Adrenal gland (tissue), 12 donors: ENCODE data around the gene SLC5A1. TPM values are rescaled to one million over a fixed set of nuclear protein-coding genes. Genes with fewer than 3 reads are reported as not detected.

Experiments
- DNase-seq, 7 donors: peaks; one replicate each; pipeline ENCODE4 v3.0.0-alpha.2; 2019 to 2020
- H3K27ac ChIP-seq, 5 donors: fragments of 200-600 bp; sonication (generic) in 4 of 5; 1 replicate in 3 of 5; 2 replicates in 2 of 5; pipeline versions ENCODE4 v1.5.1 to v1.8.0; 2016 to 2020; ENCODE audit warnings: mild to moderate bottlenecking in 1 of 5
- H3K27me3 ChIP-seq: fragments of 200-600 bp; 2 replicates; pipeline ENCODE4 v1.8.0; 2021
- H3K36me3 ChIP-seq, 2 donors: fragments of 200-600 bp; replicated peaks in 1 of 2; 1 replicate in 1 of 2; 2 replicates in 1 of 2; pipeline versions ENCODE4 v1.5.1 to v1.8.0; 2018 to 2022
- H3K4me1 ChIP-seq, 2 donors: fragments of 200-600 bp; replicated peaks in 1 of 2; 1 replicate in 1 of 2; 2 replicates in 1 of 2; pipeline versions ENCODE4 v1.5.1 to v1.8.0; 2018 to 2021
- H3K4me3 ChIP-seq, 4 donors: fragments of 200-600 bp; sonication (generic) in 3 of 4; one replicate each; pipeline ENCODE4 v1.5.1; 2016 to 2018
- H3K9me3 ChIP-seq, 3 donors: fragments of 200-600 bp; sonication (generic) in 1 of 3; replicated peaks in 1 of 3; 1 replicate in 2 of 3; 2 replicates in 1 of 3; pipeline versions ENCODE4 v1.5.1 to v1.8.0; 2016 to 2021
- POLR2A ChIP-seq, 2 donors: fragments of 450-650 bp; IDR thresholded peaks; one replicate each; pipeline ENCODE4 v1.6.1; 2017; ENCODE audit warnings: antibody characterized with exemption in 2 of 2, mild to moderate bottlenecking in 2 of 2, moderate library complexity in 1 of 2
- WGBS, 4 donors: extraction: QIAGEN DNeasy Blood & Tissue Kit in 2 of 4; methylation state at CpG; one replicate each; pipeline versions ENCODE4 v1.1.5 to v1.1.7; 2013 to 2017; 5-methylcytosine and 5-hydroxymethylcytosine counted together
- intact Hi-C, 2 donors: fragments of 100-400 bp; cut with DNase I; formaldehyde crosslinking; loops; one replicate each; pipeline versions ENCODE4 v1.14.1 to v1.15.0; 2022 to 2023
- polyA plus RNA-seq, 3 donors: library from polyadenylated mRNA; stranded (reverse); fragments of 200-250 nt in 2 of 3; fragments of 350-450 nt in 1 of 3; fragmentation: Illumina TruSeq in 1 of 3; extraction: RNeasy Lipid Tissue Mini Kit (QIAGEN cat#74804) in 1 of 3; gene quantifications; one replicate each; pipeline ENCODE4 v1.2.3, GENCODE V29; 2013 to 2014
- total RNA-seq, 9 donors: library from RNA; depleted of rRNA in 4 of 9; stranded (reverse); fragments of >200 nt in 4 of 9; fragments of 120-200 nt in 1 of 9; fragmentation: NEBNext Ultra II Directional in 1 of 9; extraction: Animal tissue kit (Norgen Biotek cat#: 25700) in 1 of 9; gene quantifications; one replicate each; pipeline versions ENCODE4 v1.1.0 to v1.2.4, GENCODE V29; 2013 to 2023
- TF ChIP-seq, protein P1 (sequence below), 6 experiments: fragments of 450-650 bp in 4 of 6; fragments of 200-600 bp in 2 of 6; sonication (generic) in 1 of 6; IDR thresholded peaks; 1 replicate in 5 of 6; 2 replicates in 1 of 6; pipeline versions ENCODE4 v1.5.1 to v1.8.0; 2016 to 2021; ENCODE audit warnings: antibody characterized with exemption in 6 of 6, mild to moderate bottlenecking in 2 of 6, moderate library complexity in 1 of 6
- donor health status: healthy with polysubstance abuse.
- donor health status: Bipolar disorder and iron deficiency.
- donor health status: DM: yes; HTN: yes; CAD: no.
- donor health status: DM: no; HTN: no; CAD: no.
- donor health status: DM: no; HTN: no; CAD: no.
- donor health status: DM: yes; HTN: yes; CAD: no.

The SLC5A1 gene
- total and polyA plus RNA-seq, 12 donors = under 0.01 to 0.04 TPM; not detected in 10

DNA sequence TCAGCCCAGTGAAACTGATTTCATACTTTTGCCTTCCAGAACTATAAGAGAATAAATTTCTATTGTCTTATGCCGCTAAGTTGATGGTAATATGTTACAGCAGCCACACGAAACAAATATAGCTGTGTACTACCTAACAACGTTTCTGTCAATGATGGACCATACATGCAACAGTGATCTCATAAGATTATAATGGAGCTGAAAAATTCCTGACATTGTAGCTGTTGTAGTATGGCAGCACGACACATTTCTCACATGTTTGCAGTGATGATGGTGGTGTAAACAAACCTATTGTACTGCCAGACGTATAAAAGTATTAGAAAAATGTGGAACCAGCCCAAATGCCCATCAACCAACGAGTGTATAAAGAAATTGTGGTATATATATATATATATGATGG is 5.8 kb upstream of the SLC5A1 start:
- Histone ChIP-seq H3K9me3 (no peaks in the 10 kb centered on the region), H3K4me1 (no peaks in the 10 kb centered on the region), H3K27ac (no peak overlapping the region), H3K27me3 (no peaks in the 10 kb centered on the region), H3K36me3 (no peaks in the 10 kb centered on the region), H3K4me3 (no peak overlapping the region)
- DNase-seq = no peak
- TF ChIP-seq, protein P1, sequence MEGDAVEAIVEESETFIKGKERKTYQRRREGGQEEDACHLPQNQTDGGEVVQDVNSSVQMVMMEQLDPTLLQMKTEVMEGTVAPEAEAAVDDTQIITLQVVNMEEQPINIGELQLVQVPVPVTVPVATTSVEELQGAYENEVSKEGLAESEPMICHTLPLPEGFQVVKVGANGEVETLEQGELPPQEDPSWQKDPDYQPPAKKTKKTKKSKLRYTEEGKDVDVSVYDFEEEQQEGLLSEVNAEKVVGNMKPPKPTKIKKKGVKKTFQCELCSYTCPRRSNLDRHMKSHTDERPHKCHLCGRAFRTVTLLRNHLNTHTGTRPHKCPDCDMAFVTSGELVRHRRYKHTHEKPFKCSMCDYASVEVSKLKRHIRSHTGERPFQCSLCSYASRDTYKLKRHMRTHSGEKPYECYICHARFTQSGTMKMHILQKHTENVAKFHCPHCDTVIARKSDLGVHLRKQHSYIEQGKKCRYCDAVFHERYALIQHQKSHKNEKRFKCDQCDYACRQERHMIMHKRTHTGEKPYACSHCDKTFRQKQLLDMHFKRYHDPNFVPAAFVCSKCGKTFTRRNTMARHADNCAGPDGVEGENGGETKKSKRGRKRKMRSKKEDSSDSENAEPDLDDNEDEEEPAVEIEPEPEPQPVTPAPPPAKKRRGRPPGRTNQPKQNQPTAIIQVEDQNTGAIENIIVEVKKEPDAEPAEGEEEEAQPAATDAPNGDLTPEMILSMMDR (IDR thresholded peaks at IDR 0.05) = no peak
- no peak for TF ChIP-seq POLR2A (IDR thresholded peaks at IDR 0.05)
- WGBS, 4 donors = 67 to 71% (median 69%) methylated on average over 6 of the region's 6 CpGs
- intact Hi-C loops = no loop called here

DNA sequence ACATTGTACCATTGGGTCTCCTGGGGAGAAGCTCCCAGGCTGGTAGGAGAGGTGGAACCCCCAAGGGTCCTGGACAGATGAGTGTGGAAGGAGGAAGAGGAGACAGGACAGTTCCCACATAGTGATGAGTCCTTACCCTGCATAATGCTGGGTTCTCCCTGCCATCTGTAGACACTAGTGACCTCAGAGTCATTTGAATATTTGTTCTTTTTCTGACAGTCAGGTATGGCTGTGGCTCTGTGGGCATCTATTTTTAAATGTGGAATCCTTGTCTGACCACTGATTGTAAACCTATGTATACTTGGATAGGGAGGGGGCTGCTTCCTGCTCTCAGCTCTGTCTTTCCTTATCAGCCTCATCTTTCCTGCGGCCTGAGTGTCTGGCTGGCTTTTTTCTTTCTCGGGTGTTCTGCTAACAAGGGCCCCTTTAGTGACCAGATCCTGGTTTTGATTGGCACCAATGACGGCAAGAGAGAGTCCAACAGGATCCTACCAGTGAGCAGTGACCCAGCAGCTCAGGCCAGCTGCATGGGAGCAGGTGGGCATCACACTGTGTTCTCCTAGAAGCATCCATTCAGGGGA is 2.6 kb upstream of the SLC5A1 start:
- 34 to 58% (median 53%) methylated on average over 3 of the region's 3 CpGs for WGBS, 4 donors

DNA sequence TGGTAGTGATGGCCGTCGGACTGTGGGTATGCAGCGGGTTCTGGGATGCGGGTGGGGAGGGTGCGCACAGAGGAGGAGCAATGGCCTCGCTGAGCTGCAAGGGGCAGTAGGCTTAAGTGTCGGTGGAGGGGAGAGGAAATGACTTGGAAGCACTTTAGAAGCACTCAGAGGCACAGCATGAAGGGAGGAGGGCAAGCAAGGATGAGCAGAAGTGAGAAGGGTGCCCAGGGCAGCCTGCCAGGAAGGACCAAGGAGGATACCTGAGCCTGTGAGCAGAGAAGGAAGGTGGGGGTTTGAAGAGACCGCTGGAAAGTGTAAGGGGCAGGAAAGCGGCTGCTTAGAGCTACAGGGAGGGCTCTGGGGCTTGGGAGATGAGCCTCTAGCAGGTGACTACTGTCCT is 330 bp downstream of the SLC5A1 start:
- H3K4me1 ChIP-seq = no peaks in the 10 kb centered on the region
- H3K4me3 ChIP-seq = no peak overlapping the region
- TF ChIP-seq POLR2A (IDR thresholded peaks at IDR 0.05) = no peak
- TF ChIP-seq, protein P1 (IDR thresholded peaks at IDR 0.05) = no peak
- no peak overlapping the region for H3K27ac ChIP-seq
- H3K27me3 ChIP-seq = no peaks in the 10 kb centered on the region
- H3K36me3 ChIP-seq = no peaks in the 10 kb centered on the region
- WGBS, 4 donors = 55 to 72% (median 62%) methylated on average over 7 to 9 of the region's 9 CpGs
- no peak for DNase-seq
- intact Hi-C loops = no loop called here
- H3K9me3 ChIP-seq = no peaks in the 10 kb centered on the region

More for the DNA sequence above, 2.6 kb upstream of the SLC5A1 start:
- H3K36me3 ChIP-seq = no peaks in the 10 kb centered on the region
- no peak for TF ChIP-seq POLR2A (IDR thresholded peaks at IDR 0.05)
- TF ChIP-seq, protein P1 (IDR thresholded peaks at IDR 0.05) = no peak
- no peak overlapping the region for H3K4me3 ChIP-seq
- intact Hi-C loops = no loop called here
- H3K9me3 ChIP-seq = no peaks in the 10 kb centered on the region
- DNase-seq = no peak
- H3K27me3 ChIP-seq = no peaks in the 10 kb centered on the region
- H3K4me1 ChIP-seq = no peaks in the 10 kb centered on the region
- no peak overlapping the region for H3K27ac ChIP-seq

DNA sequence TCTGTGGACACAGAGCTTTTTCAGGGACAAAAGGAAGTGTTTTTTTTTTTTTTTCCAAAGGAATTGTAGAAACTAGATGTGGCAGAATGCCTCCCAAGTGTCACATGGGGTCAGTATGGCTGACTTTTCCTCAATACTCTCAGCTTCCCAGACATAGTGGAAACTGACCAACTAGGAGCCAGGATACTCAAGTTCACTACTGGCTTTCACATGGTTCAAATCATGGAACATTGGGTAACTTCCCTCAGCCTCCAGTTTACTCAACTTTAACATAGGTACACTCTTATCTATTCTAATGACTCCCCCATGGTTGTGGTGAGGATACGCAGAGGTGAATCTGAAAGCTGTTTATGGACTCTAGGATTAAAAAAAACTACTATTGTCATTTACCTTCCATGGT is 1.4 kb downstream of the SLC5A1 start:
- no peaks in the 10 kb centered on the region for H3K27me3 ChIP-seq
- no peak for DNase-seq
- TF ChIP-seq POLR2A (IDR thresholded peaks at IDR 0.05) = no peak
- TF ChIP-seq, protein P1 (IDR thresholded peaks at IDR 0.05) = no peak
- intact Hi-C loops = no loop called here
- H3K4me1 ChIP-seq = no peaks in the 10 kb centered on the region
- 88 to 100% (median 100%) methylated on average over 1 of the region's 1 CpG for WGBS, 4 donors
- no peak overlapping the region for H3K4me3 ChIP-seq
- no peaks in the 10 kb centered on the region for H3K9me3 ChIP-seq
- H3K27ac ChIP-seq = no peak overlapping the region
- H3K36me3 ChIP-seq = no peaks in the 10 kb centered on the region
